ENCODE results near the gene GAB1.

The GAB1 gene

GRCh38 chr4:143302536-143302935 lies 34.1 kb upstream of the GAB1 start:
- Histone ChIP-seq H3K9me3 (ENCODE audit: control insufficient read depth in 5 of 5, low read length in 5 of 5) (no peaks in the 10 kb centered on the region), H3K27ac (ENCODE audit: low read depth, low read length) (peak overlapping the region; percentile 23), H3K27me3 (ENCODE audit: control insufficient read depth in 5 of 5, insufficient read depth in 4 of 5, low read length in 5 of 5) (no peaks in the 10 kb centered on the region), H3K4me3 (ENCODE audit: low read depth in 1 of 5, low read length in 5 of 5) (no peak overlapping the region), H3K36me3 (ENCODE audit: control insufficient read depth in 5 of 5, insufficient read depth in 5 of 5, low read length in 5 of 5) (no peaks in the 10 kb centered on the region), H3K4me1 (ENCODE audit: control insufficient read depth in 5 of 5, insufficient read depth in 5 of 5, low read length in 5 of 5) (peaks cover 2 to 16% (median 10%) of the 10 kb centered on the region in 5 donors), H3K9ac (ENCODE audit: low read length in 5 of 5) (no peak overlapping the region)

GRCh38 chr4:143306788-143307187 lies 29.9 kb upstream of the GAB1 start:
- no peak overlapping the region for H3K9ac ChIP-seq (ENCODE audit: low read length in 5 of 5)
- H3K9me3 ChIP-seq (ENCODE audit: control insufficient read depth in 5 of 5, low read length in 5 of 5): no peaks in the 10 kb centered on the region
- H3K4me1 ChIP-seq (ENCODE audit: control insufficient read depth in 5 of 5, insufficient read depth in 5 of 5, low read length in 5 of 5): peaks cover 2 to 18% (median 10%) of the 10 kb centered on the region in 5 donors
- H3K36me3 ChIP-seq (ENCODE audit: control insufficient read depth in 5 of 5, insufficient read depth in 5 of 5, low read length in 5 of 5): no peaks in the 10 kb centered on the region
- no peaks in the 10 kb centered on the region for H3K27me3 ChIP-seq (ENCODE audit: control insufficient read depth in 5 of 5, insufficient read depth in 4 of 5, low read length in 5 of 5)
- H3K4me3 ChIP-seq (ENCODE audit: low read depth in 1 of 5, low read length in 5 of 5): no peak overlapping the region
- no peak overlapping the region for H3K27ac ChIP-seq (ENCODE audit: low read depth, low read length)

GRCh38 chr4:143307531-143307930 lies 29.1 kb upstream of the GAB1 start:
- Histone ChIP-seq H3K27ac (ENCODE audit: low read depth, low read length) (no peak overlapping the region), H3K27me3 (ENCODE audit: control insufficient read depth in 5 of 5, insufficient read depth in 4 of 5, low read length in 5 of 5) (no peaks in the 10 kb centered on the region), H3K36me3 (ENCODE audit: control insufficient read depth in 5 of 5, insufficient read depth in 5 of 5, low read length in 5 of 5) (no peaks in the 10 kb centered on the region), H3K4me3 (ENCODE audit: low read depth in 1 of 5, low read length in 5 of 5) (no peak overlapping the region), H3K9me3 (ENCODE audit: control insufficient read depth in 5 of 5, low read length in 5 of 5) (no peaks in the 10 kb centered on the region), H3K4me1 (ENCODE audit: control insufficient read depth in 5 of 5, insufficient read depth in 5 of 5, low read length in 5 of 5) (peaks cover 2 to 15% (median 5%) of the 10 kb centered on the region in 5 donors), H3K9ac (ENCODE audit: low read length in 5 of 5) (no peak overlapping the region)

GRCh38 chr4:143308377-143308776 lies 28.3 kb upstream of the GAB1 start:
- no peaks in the 10 kb centered on the region for H3K9me3 ChIP-seq (ENCODE audit: control insufficient read depth in 5 of 5, low read length in 5 of 5)
- H3K27me3 ChIP-seq (ENCODE audit: control insufficient read depth in 5 of 5, insufficient read depth in 4 of 5, low read length in 5 of 5): no peaks in the 10 kb centered on the region
- H3K36me3 ChIP-seq (ENCODE audit: control insufficient read depth in 5 of 5, insufficient read depth in 5 of 5, low read length in 5 of 5): no peaks in the 10 kb centered on the region
- H3K27ac ChIP-seq (ENCODE audit: low read depth, low read length): no peak overlapping the region
- peaks cover 0 to 11% (median 0%) of the 10 kb centered on the region in 5 donors for H3K4me1 ChIP-seq (ENCODE audit: control insufficient read depth in 5 of 5, insufficient read depth in 5 of 5, low read length in 5 of 5)
- H3K9ac ChIP-seq (ENCODE audit: low read length in 5 of 5): no peak overlapping the region
- H3K4me3 ChIP-seq (ENCODE audit: low read depth in 1 of 5, low read length in 5 of 5): no peak overlapping the region

- Histone ChIP-seq H3K4me1 (ENCODE audit: control insufficient read depth in 5 of 5, insufficient read depth in 5 of 5, low read length in 5 of 5) (peaks cover 0 to 11% (median 0%) of the 10 kb centered on the region in 5 donors), H3K36me3 (ENCODE audit: control insufficient read depth in 5 of 5, insufficient read depth in 5 of 5, low read length in 5 of 5) (no peaks in the 10 kb centered on the region), H3K9me3 (ENCODE audit: control insufficient read depth in 5 of 5, low read length in 5 of 5) (no peaks in the 10 kb centered on the region), H3K4me3 (ENCODE audit: low read depth in 1 of 5, low read length in 5 of 5) (no peak overlapping the region), H3K9ac (ENCODE audit: low read length in 5 of 5) (no peak overlapping the region), H3K27ac (ENCODE audit: low read depth, low read length) (no peak overlapping the region), H3K27me3 (ENCODE audit: control insufficient read depth in 5 of 5, insufficient read depth in 4 of 5, low read length in 5 of 5) (no peaks in the 10 kb centered on the region)
Observed at GRCh38 chr4:143311924-143312323, 24.8 kb upstream of the GAB1 start.

GRCh38 chr4:143313521-143313920 lies 23.2 kb upstream of the GAB1 start:
- Histone ChIP-seq H3K27ac (ENCODE audit: low read depth, low read length) (no peak overlapping the region), H3K4me1 (ENCODE audit: control insufficient read depth in 5 of 5, insufficient read depth in 5 of 5, low read length in 5 of 5) (peaks cover 0 to 3% (median 0%) of the 10 kb centered on the region in 5 donors), H3K4me3 (ENCODE audit: low read depth in 1 of 5, low read length in 5 of 5) (no peak overlapping the region)

GRCh38 chr4:143313996-143314395 lies 22.7 kb upstream of the GAB1 start:
- Histone ChIP-seq H3K27me3 (ENCODE audit: control insufficient read depth in 5 of 5, insufficient read depth in 4 of 5, low read length in 5 of 5) (no peaks in the 10 kb centered on the region), H3K4me1 (ENCODE audit: control insufficient read depth in 5 of 5, insufficient read depth in 5 of 5, low read length in 5 of 5) (peaks cover 0 to 3% (median 0%) of the 10 kb centered on the region in 5 donors), H3K9me3 (ENCODE audit: control insufficient read depth in 5 of 5, low read length in 5 of 5) (no peaks in the 10 kb centered on the region), H3K4me3 (ENCODE audit: low read depth in 1 of 5, low read length in 5 of 5) (no peak overlapping the region), H3K36me3 (ENCODE audit: control insufficient read depth in 5 of 5, insufficient read depth in 5 of 5, low read length in 5 of 5) (no peaks in the 10 kb centered on the region), H3K9ac (ENCODE audit: low read length in 5 of 5) (no peak overlapping the region), H3K27ac (ENCODE audit: low read depth, low read length) (no peak overlapping the region)

More at GRCh38 chr4:143313521-143313920, 23.2 kb upstream of the GAB1 start:
- Histone ChIP-seq H3K36me3 (ENCODE audit: control insufficient read depth in 5 of 5, insufficient read depth in 5 of 5, low read length in 5 of 5) (no peaks in the 10 kb centered on the region), H3K27me3 (ENCODE audit: control insufficient read depth in 5 of 5, insufficient read depth in 4 of 5, low read length in 5 of 5) (no peaks in the 10 kb centered on the region), H3K9me3 (ENCODE audit: control insufficient read depth in 5 of 5, low read length in 5 of 5) (no peaks in the 10 kb centered on the region), H3K9ac (ENCODE audit: low read length in 5 of 5) (no peak overlapping the region)

GRCh38 chr4:143320113-143320512 lies 16.6 kb upstream of the GAB1 start:
- no peak overlapping the region for H3K4me3 ChIP-seq (ENCODE audit: low read depth in 1 of 5, low read length in 5 of 5)
- peaks cover 0 to 8% (median 0%) of the 10 kb centered on the region in 5 donors for H3K4me1 ChIP-seq (ENCODE audit: control insufficient read depth in 5 of 5, insufficient read depth in 5 of 5, low read length in 5 of 5)
- peak overlapping the region in 1 of 5 donors; percentile 11 for H3K9ac ChIP-seq (ENCODE audit: low read length in 5 of 5)
- no peaks in the 10 kb centered on the region for H3K36me3 ChIP-seq (ENCODE audit: control insufficient read depth in 5 of 5, insufficient read depth in 5 of 5, low read length in 5 of 5)
- H3K27me3 ChIP-seq (ENCODE audit: control insufficient read depth in 5 of 5, insufficient read depth in 4 of 5, low read length in 5 of 5): no peaks in the 10 kb centered on the region
- no peaks in the 10 kb centered on the region for H3K9me3 ChIP-seq (ENCODE audit: control insufficient read depth in 5 of 5, low read length in 5 of 5)
- H3K27ac ChIP-seq (ENCODE audit: low read depth, low read length): no peak overlapping the region

- Histone ChIP-seq H3K27me3 (ENCODE audit: control insufficient read depth in 5 of 5, insufficient read depth in 4 of 5, low read length in 5 of 5) (no peaks in the 10 kb centered on the region), H3K36me3 (ENCODE audit: control insufficient read depth in 5 of 5, insufficient read depth in 5 of 5, low read length in 5 of 5) (no peaks in the 10 kb centered on the region), H3K27ac (ENCODE audit: low read depth, low read length) (no peak overlapping the region), H3K4me3 (ENCODE audit: low read depth in 1 of 5, low read length in 5 of 5) (no peak overlapping the region), H3K9ac (ENCODE audit: low read length in 5 of 5) (no peak overlapping the region), H3K9me3 (ENCODE audit: control insufficient read depth in 5 of 5, low read length in 5 of 5) (no peaks in the 10 kb centered on the region), H3K4me1 (ENCODE audit: control insufficient read depth in 5 of 5, insufficient read depth in 5 of 5, low read length in 5 of 5) (no peaks in the 10 kb centered on the region)
Observed at GRCh38 chr4:143326735-143327134, 9.9 kb upstream of the GAB1 start.

GRCh38 chr4:143329985-143330384 lies 6.7 kb upstream of the GAB1 start:
- H3K4me1 ChIP-seq (ENCODE audit: control insufficient read depth in 5 of 5, insufficient read depth in 5 of 5, low read length in 5 of 5): peaks cover 0 to 4% (median 3%) of the 10 kb centered on the region in 5 donors
- no peak overlapping the region for H3K27ac ChIP-seq (ENCODE audit: low read depth, low read length)
- H3K4me3 ChIP-seq (ENCODE audit: low read depth in 1 of 5, low read length in 5 of 5): no peak overlapping the region
- no peaks in the 10 kb centered on the region for H3K9me3 ChIP-seq (ENCODE audit: control insufficient read depth in 5 of 5, low read length in 5 of 5)
- H3K36me3 ChIP-seq (ENCODE audit: control insufficient read depth in 5 of 5, insufficient read depth in 5 of 5, low read length in 5 of 5): no peaks in the 10 kb centered on the region
- H3K27me3 ChIP-seq (ENCODE audit: control insufficient read depth in 5 of 5, insufficient read depth in 4 of 5, low read length in 5 of 5): no peaks in the 10 kb centered on the region
- no peak overlapping the region for H3K9ac ChIP-seq (ENCODE audit: low read length in 5 of 5)
